WTC11 (cell line): ENCODE results near the gene GASK1B. TPM values are rescaled to one million over a fixed set of nuclear protein-coding genes. Genes with fewer than 3 reads are reported as not detected.

Experiments used
- ATAC-seq: fragments of 200-7000 bp; cut with Tn5 transposase; 2 replicates; pipeline ENCODE4 v1.10.0; 2021; ENCODE audit warnings: mild to moderate bottlenecking, moderate library complexity
- CTCF ChIA-PET: fragments of 300-600 bp; sonication (Branson Sonifier 250); formaldehyde crosslinking; loops from one replicate; lab custom pipeline; 2021; ENCODE audit warnings: antibody characterized with exemption; lab: Charles Lee
- POLR2A ChIA-PET: fragments of 350-600 bp; sonication (Branson Sonifier 250); formaldehyde crosslinking; loops from one replicate; lab custom pipeline; 2021; ENCODE audit warnings: antibody characterized with exemption; lab: Charles Lee
- DNase-seq: peaks from one replicate; pipeline ENCODE4 v3.0.0; 2021; ENCODE audit warnings: low spot score
- H3K27ac Mint-ChIP-seq: 2 replicates; pipeline ENCODE4 v1.8.0; 2021; ENCODE audit warnings: mixed read lengths
- H3K27me3 Mint-ChIP-seq: 2 replicates; pipeline ENCODE4 v1.8.0; 2021; ENCODE audit warnings: low read depth, mild to moderate bottlenecking, moderate library complexity, mixed read lengths
- H3K36me3 Mint-ChIP-seq: 2 replicates; pipeline ENCODE4 v1.8.0; 2021; ENCODE audit warnings: mixed read lengths
- H3K4me1 Mint-ChIP-seq: 2 replicates; pipeline ENCODE4 v1.8.0; 2022; ENCODE audit warnings: mixed read lengths
- H3K4me3 Mint-ChIP-seq: 2 replicates; pipeline ENCODE4 v1.8.0; 2021; ENCODE audit warnings: mild to moderate bottlenecking, moderate library complexity, mixed read lengths
- H3K9me3 Mint-ChIP-seq: 2 replicates; pipeline ENCODE4 v1.8.0; 2021; ENCODE audit warnings: mixed read lengths
- ATF1 ChIP-seq: sonication (generic); formaldehyde crosslinking; IDR thresholded peaks from 2 replicates; pipeline ENCODE4 v1.8.1; 2023; ENCODE audit warnings: mild to moderate bottlenecking, moderate library complexity, missing genetic modification reagents
- CREB1 ChIP-seq: sonication (generic); formaldehyde crosslinking; IDR thresholded peaks from 2 replicates; pipeline ENCODE4 v1.8.0; 2023; ENCODE audit warnings: mild to moderate bottlenecking, missing genetic modification reagents
- EMX1 ChIP-seq: fragments of 250-450 bp; sonication (Bioruptor Pico); IDR thresholded peaks from 2 replicates; pipeline ENCODE4 v1.8.0; 2021; ENCODE audit warnings: mild to moderate bottlenecking
- ESRRA ChIP-seq: sonication (generic); formaldehyde crosslinking; IDR thresholded peaks from 2 replicates; pipeline ENCODE4 v1.8.1; 2022; ENCODE audit warnings: mild to moderate bottlenecking, missing genetic modification reagents, borderline replicate concordance
- GTF2I ChIP-seq: fragments of 250-450 bp; sonication (Bioruptor Pico); conservative IDR thresholded peaks from 2 replicates; pipeline ENCODE4 v1.4.0; 2021; ENCODE audit warnings: mild to moderate bottlenecking
- JUN ChIP-seq: sonication (generic); formaldehyde crosslinking; IDR thresholded peaks from 2 replicates; pipeline ENCODE4 v1.8.0; 2023; ENCODE audit warnings: mild to moderate bottlenecking, missing genetic modification reagents
- NFYB ChIP-seq: sonication (generic); formaldehyde crosslinking; conservative IDR thresholded peaks from 2 replicates; pipeline ENCODE4 v1.8.0; 2022; ENCODE audit warnings: low read depth, missing genetic modification reagents
- RORB ChIP-seq: fragments of 250-450 bp; sonication (Bioruptor Pico); IDR thresholded peaks from 2 replicates; pipeline ENCODE4 v1.9.0; 2021; ENCODE audit warnings: mild to moderate bottlenecking
- SMAD3 ChIP-seq: sonication (generic); formaldehyde crosslinking; IDR thresholded peaks from 2 replicates; pipeline ENCODE4 v1.8.0; 2022; ENCODE audit warnings: missing genetic modification reagents, mild to moderate bottlenecking, borderline replicate concordance
- SOX15 ChIP-seq: fragments of 250-450 bp; sonication (Bioruptor Pico); IDR thresholded peaks from 2 replicates; pipeline ENCODE4 v1.9.0; 2021; ENCODE audit warnings: mild to moderate bottlenecking
- TEAD4 ChIP-seq: sonication (generic); formaldehyde crosslinking; IDR thresholded peaks from 2 replicates; pipeline ENCODE4 v1.8.0; 2022; ENCODE audit warnings: mild to moderate bottlenecking, missing genetic modification reagents
- total RNA-seq: library from RNA; stranded (reverse); gene quantifications from 3 replicates; pipeline ENCODE4 v1.2.3, GENCODE V29; 2021
- TF ChIP-seq, protein P1 (sequence below): sonication (generic); formaldehyde crosslinking; IDR thresholded peaks from 2 replicates; pipeline ENCODE4 v1.8.0; 2023; ENCODE audit warnings: missing genetic modification reagents
- TF ChIP-seq, protein P2 (sequence below): sonication (generic); formaldehyde crosslinking; IDR thresholded peaks from 2 replicates; pipeline ENCODE4 v1.8.0; 2022; ENCODE audit warnings: mild to moderate bottlenecking, missing genetic modification reagents
- TF ChIP-seq, protein P3 (sequence below): sonication (generic); formaldehyde crosslinking; IDR thresholded peaks from 2 replicates; pipeline ENCODE4 v1.8.0; 2022; ENCODE audit warnings: mild to moderate bottlenecking, missing genetic modification reagents
- TF ChIP-seq, protein P4 (sequence below): sonication (generic); formaldehyde crosslinking; conservative IDR thresholded peaks from 2 replicates; pipeline ENCODE4 v1.8.1; 2022; ENCODE audit warnings: mild to moderate bottlenecking, missing genetic modification reagents
- TF ChIP-seq, protein P5 (sequence below): sonication (generic); formaldehyde crosslinking; IDR thresholded peaks from 2 replicates; pipeline ENCODE4 v1.8.1; 2023; ENCODE audit warnings: mild to moderate bottlenecking, missing genetic modification reagents, moderate library complexity
- TF ChIP-seq, protein P6 (sequence below): fragments of 250-450 bp; sonication (Bioruptor Pico); IDR thresholded peaks from 2 replicates; pipeline ENCODE4 v1.9.0; 2021; ENCODE audit warnings: mild to moderate bottlenecking
- TF ChIP-seq, protein P7 (sequence below): sonication (generic); formaldehyde crosslinking; IDR thresholded peaks from 2 replicates; pipeline ENCODE4 v1.8.1; 2023; ENCODE audit warnings: mild to moderate bottlenecking, missing genetic modification reagents, moderate library complexity
- TF ChIP-seq, protein P8 (sequence below): fragments of 250-450 bp; sonication (Bioruptor Pico); IDR thresholded peaks from 2 replicates; pipeline ENCODE4 v1.9.0; 2021; ENCODE audit warnings: mild to moderate bottlenecking, borderline replicate concordance
- TF ChIP-seq, protein P9 (sequence below): sonication (generic); formaldehyde crosslinking; IDR thresholded peaks from 2 replicates; pipeline ENCODE4 v1.8.0; 2022; ENCODE audit warnings: mild to moderate bottlenecking, missing genetic modification reagents

Gene GASK1B
- total RNA-seq, 1 experiment from 2014 or later, result 0.24 TPM

DNA sequence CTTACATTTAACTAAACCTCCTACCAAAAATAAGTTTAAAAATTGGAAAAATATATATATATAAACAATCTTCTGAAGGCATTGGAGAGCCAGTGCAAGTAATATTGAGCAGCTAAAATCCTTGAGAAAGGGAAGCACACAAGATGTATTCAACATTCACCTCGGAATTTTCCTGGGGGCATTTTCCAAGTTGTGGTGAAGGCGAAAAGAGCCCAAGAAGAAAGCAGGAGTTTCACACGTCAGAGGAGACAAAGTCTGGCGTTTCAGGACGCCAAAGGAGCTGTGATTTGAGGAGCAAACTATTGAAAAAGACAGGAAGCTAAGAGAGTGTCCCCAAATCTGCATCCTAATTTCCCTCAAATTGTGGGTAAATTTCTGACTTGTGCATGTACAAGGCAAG lies 9.1 kb upstream of the GASK1B start:
- no peak for ATAC-seq
- no peak overlapping the region for H3K27ac Mint-ChIP-seq
- H3K36me3 Mint-ChIP-seq, result no peaks in the 10 kb centered on the region
- no peak overlapping the region for H3K4me3 Mint-ChIP-seq
- TF ChIP-seq SMAD3 (CRISPR knock-in tag) (no peak), SOX15 (CRISPR knock-in tag) (no peak), ESRRA (CRISPR knock-in tag) (no peak), RORB (CRISPR knock-in tag) (no peak), NFYB (CRISPR knock-in tag) (no peak), GTF2I (no peak)
- TF ChIP-seq, protein P1, sequence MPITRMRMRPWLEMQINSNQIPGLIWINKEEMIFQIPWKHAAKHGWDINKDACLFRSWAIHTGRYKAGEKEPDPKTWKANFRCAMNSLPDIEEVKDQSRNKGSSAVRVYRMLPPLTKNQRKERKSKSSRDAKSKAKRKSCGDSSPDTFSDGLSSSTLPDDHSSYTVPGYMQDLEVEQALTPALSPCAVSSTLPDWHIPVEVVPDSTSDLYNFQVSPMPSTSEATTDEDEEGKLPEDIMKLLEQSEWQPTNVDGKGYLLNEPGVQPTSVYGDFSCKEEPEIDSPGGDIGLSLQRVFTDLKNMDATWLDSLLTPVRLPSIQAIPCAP, result no peak
- DNase-seq, result no peak
- CTCF ChIA-PET, result interaction anchor here (1.3 to 1.8 kb wide), 2 partner anchors 10 kb away, joined by 4 to 12 read pairs; no protein-coding TSS in a partner anchor
- H3K27me3 Mint-ChIP-seq, result no peaks in the 10 kb centered on the region
- POLR2A ChIA-PET, result no interaction called here
- H3K9me3 Mint-ChIP-seq, result no peaks in the 10 kb centered on the region
- peaks cover 4% of the 10 kb centered on the region; the same call in 1 of the 2 replicates for H3K4me1 Mint-ChIP-seq

DNA sequence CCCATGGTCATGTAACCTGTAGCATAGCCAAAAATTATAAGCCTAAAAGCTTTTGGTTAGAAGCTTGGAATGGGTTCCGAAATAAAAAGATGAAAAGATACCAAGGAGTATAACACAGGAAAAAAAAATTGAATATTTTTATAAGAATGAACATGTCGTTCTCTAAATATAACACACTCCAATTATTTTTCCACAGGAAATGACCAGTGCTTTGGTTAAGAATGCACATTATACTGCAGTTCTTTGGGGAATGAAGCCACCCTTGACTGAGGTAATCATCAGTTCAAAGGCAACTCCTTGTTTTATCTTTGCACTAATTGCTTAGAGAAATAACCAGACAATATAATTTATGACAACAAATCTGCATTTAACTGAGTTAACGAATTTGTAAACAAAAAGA lies 6.6 kb upstream of the GASK1B start:
- no peak for ATAC-seq
- H3K36me3 Mint-ChIP-seq, result no peaks in the 10 kb centered on the region
- no peaks in the 10 kb centered on the region for H3K9me3 Mint-ChIP-seq
- DNase-seq, result no peak
- TF ChIP-seq, protein P2, sequence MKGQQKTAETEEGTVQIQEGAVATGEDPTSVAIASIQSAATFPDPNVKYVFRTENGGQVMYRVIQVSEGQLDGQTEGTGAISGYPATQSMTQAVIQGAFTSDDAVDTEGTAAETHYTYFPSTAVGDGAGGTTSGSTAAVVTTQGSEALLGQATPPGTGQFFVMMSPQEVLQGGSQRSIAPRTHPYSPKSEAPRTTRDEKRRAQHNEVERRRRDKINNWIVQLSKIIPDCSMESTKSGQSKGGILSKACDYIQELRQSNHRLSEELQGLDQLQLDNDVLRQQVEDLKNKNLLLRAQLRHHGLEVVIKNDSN, result no peak
- TF ChIP-seq, protein P3, sequence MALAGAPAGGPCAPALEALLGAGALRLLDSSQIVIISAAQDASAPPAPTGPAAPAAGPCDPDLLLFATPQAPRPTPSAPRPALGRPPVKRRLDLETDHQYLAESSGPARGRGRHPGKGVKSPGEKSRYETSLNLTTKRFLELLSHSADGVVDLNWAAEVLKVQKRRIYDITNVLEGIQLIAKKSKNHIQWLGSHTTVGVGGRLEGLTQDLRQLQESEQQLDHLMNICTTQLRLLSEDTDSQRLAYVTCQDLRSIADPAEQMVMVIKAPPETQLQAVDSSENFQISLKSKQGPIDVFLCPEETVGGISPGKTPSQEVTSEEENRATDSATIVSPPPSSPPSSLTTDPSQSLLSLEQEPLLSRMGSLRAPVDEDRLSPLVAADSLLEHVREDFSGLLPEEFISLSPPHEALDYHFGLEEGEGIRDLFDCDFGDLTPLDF (CRISPR knock-in tag), result no peak
- TF ChIP-seq TEAD4, result no peak
- TF ChIP-seq, protein P4, sequence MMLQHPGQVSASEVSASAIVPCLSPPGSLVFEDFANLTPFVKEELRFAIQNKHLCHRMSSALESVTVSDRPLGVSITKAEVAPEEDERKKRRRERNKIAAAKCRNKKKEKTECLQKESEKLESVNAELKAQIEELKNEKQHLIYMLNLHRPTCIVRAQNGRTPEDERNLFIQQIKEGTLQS (CRISPR knock-in tag), result no peak
- TF ChIP-seq, protein P5, sequence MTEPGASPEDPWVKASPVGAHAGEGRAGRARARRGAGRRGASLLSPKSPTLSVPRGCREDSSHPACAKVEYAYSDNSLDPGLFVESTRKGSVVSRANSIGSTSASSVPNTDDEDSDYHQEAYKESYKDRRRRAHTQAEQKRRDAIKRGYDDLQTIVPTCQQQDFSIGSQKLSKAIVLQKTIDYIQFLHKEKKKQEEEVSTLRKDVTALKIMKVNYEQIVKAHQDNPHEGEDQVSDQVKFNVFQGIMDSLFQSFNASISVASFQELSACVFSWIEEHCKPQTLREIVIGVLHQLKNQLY, result no peak
- no peak for TF ChIP-seq ATF1
- TF ChIP-seq, protein P6, sequence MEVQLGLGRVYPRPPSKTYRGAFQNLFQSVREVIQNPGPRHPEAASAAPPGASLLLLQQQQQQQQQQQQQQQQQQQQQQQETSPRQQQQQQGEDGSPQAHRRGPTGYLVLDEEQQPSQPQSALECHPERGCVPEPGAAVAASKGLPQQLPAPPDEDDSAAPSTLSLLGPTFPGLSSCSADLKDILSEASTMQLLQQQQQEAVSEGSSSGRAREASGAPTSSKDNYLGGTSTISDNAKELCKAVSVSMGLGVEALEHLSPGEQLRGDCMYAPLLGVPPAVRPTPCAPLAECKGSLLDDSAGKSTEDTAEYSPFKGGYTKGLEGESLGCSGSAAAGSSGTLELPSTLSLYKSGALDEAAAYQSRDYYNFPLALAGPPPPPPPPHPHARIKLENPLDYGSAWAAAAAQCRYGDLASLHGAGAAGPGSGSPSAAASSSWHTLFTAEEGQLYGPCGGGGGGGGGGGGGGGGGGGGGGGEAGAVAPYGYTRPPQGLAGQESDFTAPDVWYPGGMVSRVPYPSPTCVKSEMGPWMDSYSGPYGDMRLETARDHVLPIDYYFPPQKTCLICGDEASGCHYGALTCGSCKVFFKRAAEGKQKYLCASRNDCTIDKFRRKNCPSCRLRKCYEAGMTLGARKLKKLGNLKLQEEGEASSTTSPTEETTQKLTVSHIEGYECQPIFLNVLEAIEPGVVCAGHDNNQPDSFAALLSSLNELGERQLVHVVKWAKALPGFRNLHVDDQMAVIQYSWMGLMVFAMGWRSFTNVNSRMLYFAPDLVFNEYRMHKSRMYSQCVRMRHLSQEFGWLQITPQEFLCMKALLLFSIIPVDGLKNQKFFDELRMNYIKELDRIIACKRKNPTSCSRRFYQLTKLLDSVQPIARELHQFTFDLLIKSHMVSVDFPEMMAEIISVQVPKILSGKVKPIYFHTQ (CRISPR knock-in tag), result no peak
- no peak for TF ChIP-seq EMX1
- TF ChIP-seq, protein P7, sequence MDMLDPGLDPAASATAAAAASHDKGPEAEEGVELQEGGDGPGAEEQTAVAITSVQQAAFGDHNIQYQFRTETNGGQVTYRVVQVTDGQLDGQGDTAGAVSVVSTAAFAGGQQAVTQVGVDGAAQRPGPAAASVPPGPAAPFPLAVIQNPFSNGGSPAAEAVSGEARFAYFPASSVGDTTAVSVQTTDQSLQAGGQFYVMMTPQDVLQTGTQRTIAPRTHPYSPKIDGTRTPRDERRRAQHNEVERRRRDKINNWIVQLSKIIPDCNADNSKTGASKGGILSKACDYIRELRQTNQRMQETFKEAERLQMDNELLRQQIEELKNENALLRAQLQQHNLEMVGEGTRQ (CRISPR knock-in tag), result no peak
- H3K4me1 Mint-ChIP-seq, result peaks cover 6% of the 10 kb centered on the region; the same call in 1 of the 2 replicates
- POLR2A ChIA-PET, result no interaction called here
- CTCF ChIA-PET, result no interaction called here
- H3K27me3 Mint-ChIP-seq, result no peaks in the 10 kb centered on the region
- no peak overlapping the region for H3K27ac Mint-ChIP-seq
- no peak overlapping the region for H3K4me3 Mint-ChIP-seq

DNA sequence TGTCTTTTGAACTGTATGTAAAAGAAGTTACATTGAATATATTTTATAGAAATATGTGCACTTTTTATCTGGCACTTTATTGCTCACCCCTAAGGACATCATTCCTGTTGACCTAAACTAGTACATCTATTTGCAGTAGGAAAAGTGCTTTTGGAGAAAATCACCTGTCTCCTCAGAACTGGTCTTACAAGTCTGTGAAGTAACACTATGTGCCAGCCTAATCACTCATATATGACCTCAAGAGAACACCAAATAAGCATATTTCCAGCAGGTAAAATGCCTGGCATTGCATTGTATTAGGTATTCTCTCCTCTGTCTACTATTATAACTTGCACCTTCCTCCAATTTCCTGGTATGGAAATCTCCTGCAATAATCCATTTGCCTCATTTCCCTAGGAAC lies 4.0 kb upstream of the GASK1B start:
- no peak overlapping the region for H3K27ac Mint-ChIP-seq
- ChIA-PET POLR2A (no interaction called here), CTCF (no interaction called here)
- H3K4me1 Mint-ChIP-seq, result peaks cover 10% of the 10 kb centered on the region
- DNase-seq (no peak), ATAC-seq (no peak)
- H3K4me3 Mint-ChIP-seq, result no peak overlapping the region
- no peaks in the 10 kb centered on the region for H3K36me3 Mint-ChIP-seq
- no peaks in the 10 kb centered on the region for H3K9me3 Mint-ChIP-seq
- H3K27me3 Mint-ChIP-seq, result no peaks in the 10 kb centered on the region
- TF ChIP-seq, protein P8, sequence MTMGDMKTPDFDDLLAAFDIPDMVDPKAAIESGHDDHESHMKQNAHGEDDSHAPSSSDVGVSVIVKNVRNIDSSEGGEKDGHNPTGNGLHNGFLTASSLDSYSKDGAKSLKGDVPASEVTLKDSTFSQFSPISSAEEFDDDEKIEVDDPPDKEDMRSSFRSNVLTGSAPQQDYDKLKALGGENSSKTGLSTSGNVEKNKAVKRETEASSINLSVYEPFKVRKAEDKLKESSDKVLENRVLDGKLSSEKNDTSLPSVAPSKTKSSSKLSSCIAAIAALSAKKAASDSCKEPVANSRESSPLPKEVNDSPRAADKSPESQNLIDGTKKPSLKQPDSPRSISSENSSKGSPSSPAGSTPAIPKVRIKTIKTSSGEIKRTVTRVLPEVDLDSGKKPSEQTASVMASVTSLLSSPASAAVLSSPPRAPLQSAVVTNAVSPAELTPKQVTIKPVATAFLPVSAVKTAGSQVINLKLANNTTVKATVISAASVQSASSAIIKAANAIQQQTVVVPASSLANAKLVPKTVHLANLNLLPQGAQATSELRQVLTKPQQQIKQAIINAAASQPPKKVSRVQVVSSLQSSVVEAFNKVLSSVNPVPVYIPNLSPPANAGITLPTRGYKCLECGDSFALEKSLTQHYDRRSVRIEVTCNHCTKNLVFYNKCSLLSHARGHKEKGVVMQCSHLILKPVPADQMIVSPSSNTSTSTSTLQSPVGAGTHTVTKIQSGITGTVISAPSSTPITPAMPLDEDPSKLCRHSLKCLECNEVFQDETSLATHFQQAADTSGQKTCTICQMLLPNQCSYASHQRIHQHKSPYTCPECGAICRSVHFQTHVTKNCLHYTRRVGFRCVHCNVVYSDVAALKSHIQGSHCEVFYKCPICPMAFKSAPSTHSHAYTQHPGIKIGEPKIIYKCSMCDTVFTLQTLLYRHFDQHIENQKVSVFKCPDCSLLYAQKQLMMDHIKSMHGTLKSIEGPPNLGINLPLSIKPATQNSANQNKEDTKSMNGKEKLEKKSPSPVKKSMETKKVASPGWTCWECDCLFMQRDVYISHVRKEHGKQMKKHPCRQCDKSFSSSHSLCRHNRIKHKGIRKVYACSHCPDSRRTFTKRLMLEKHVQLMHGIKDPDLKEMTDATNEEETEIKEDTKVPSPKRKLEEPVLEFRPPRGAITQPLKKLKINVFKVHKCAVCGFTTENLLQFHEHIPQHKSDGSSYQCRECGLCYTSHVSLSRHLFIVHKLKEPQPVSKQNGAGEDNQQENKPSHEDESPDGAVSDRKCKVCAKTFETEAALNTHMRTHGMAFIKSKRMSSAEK, result no peak
- no peak for TF ChIP-seq ATF1
- TF ChIP-seq JUN (CRISPR knock-in tag), result no peak
- TF ChIP-seq, protein P9, sequence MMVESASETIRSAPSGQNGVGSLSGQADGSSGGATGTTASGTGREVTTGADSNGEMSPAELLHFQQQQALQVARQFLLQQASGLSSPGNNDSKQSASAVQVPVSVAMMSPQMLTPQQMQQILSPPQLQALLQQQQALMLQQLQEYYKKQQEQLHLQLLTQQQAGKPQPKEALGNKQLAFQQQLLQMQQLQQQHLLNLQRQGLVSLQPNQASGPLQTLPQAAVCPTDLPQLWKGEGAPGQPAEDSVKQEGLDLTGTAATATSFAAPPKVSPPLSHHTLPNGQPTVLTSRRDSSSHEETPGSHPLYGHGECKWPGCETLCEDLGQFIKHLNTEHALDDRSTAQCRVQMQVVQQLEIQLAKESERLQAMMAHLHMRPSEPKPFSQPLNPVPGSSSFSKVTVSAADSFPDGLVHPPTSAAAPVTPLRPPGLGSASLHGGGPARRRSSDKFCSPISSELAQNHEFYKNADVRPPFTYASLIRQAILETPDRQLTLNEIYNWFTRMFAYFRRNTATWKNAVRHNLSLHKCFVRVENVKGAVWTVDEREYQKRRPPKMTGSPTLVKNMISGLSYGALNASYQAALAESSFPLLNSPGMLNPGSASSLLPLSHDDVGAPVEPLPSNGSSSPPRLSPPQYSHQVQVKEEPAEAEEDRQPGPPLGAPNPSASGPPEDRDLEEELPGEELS (CRISPR knock-in tag), result no peak
- no peak for TF ChIP-seq CREB1
